ENCODE results near the gene SLC44A4.

SLC44A4 gene

GRCh38 chr6:31862344-31863235 lies 16.2 kb downstream of the SLC44A4 start, which contains the start of gene NEU1:
Gene NEU1, minus strand, starts transcription at chr6:31862821. Its CDS starts 45 bp downstream, at chr6:31862776.
- TF ChIP-seq CTCF (IDR thresholded peaks at IDR 0.05; ENCODE audit: borderline replicate concordance, extremely low read depth, low read length, poor library complexity, severe bottlenecking) (no peak), EZH2 (IDR thresholded peaks at IDR 0.05; ENCODE audit: borderline replicate concordance, low read depth, low read length, severe bottlenecking) (no peak)
- Histone ChIP-seq H2AFZ (ENCODE audit: low read depth, low read length) (peak within 1 kb of the TSS; percentile 89), H3K9ac (ENCODE audit: low read depth, low read length) (peak within 1 kb of the TSS; percentile 66), H3K79me2 (ENCODE audit: insufficient read depth, low read length) (peaks cover 11% of the 10 kb centered on the region), H4K20me1 (ENCODE audit: insufficient read depth, low read length) (no peaks in the 10 kb centered on the region), H3K27me3 (ENCODE audit: insufficient read depth, low read length, poor library complexity) (no peaks in the 10 kb centered on the region), H3K4me1 (ENCODE audit: insufficient read depth, low read length) (peaks cover 34% of the 10 kb centered on the region), H3K4me2 (ENCODE audit: insufficient read depth, low read length) (peak within 1 kb of the TSS; percentile 89), H3K9me3 (ENCODE audit: insufficient read depth, low read length, severe bottlenecking) (no peaks in the 10 kb centered on the region), H3K4me3 (ENCODE audit: low read depth in 1 of 2, low read length in 2 of 2) (peak within 1 kb of the TSS; percentile 58 to 72), H3K36me3 (ENCODE audit: insufficient read depth, low read length) (peaks cover 15% of the 10 kb centered on the region), H3K27ac (ENCODE audit: low read length) (peak within 1 kb of the TSS; percentile 75)
- DNase-seq (peak; percentile 100), ATAC-seq (ENCODE audit: insufficient read depth, low read depth) (peak; percentile 96)

- peaks cover 34% of the 10 kb centered on the region for H3K4me1 ChIP-seq (ENCODE audit: insufficient read depth, low read length)
- DNase-seq: no peak
- H3K79me2 ChIP-seq (ENCODE audit: insufficient read depth, low read length): peaks cover 11% of the 10 kb centered on the region
- peak overlapping the region; percentile 89 for H3K4me2 ChIP-seq (ENCODE audit: insufficient read depth, low read length)
- no peaks in the 10 kb centered on the region for H3K9me3 ChIP-seq (ENCODE audit: insufficient read depth, low read length, severe bottlenecking)
- no peaks in the 10 kb centered on the region for H3K27me3 ChIP-seq (ENCODE audit: insufficient read depth, low read length, poor library complexity)
- TF ChIP-seq EZH2 (IDR thresholded peaks at IDR 0.05; ENCODE audit: borderline replicate concordance, low read depth, low read length, severe bottlenecking) (no peak), CTCF (IDR thresholded peaks at IDR 0.05; ENCODE audit: borderline replicate concordance, extremely low read depth, low read length, poor library complexity, severe bottlenecking) (no peak)
- H2AFZ ChIP-seq (ENCODE audit: low read depth, low read length): peak overlapping the region; percentile 89; the same call in 1 of the 2 replicates
- ATAC-seq (ENCODE audit: insufficient read depth, low read depth): no peak
- H4K20me1 ChIP-seq (ENCODE audit: insufficient read depth, low read length): no peaks in the 10 kb centered on the region
- H3K4me3 ChIP-seq (ENCODE audit: low read depth in 1 of 2, low read length in 2 of 2): peak overlapping the region; percentile 58 to 72; a peak in 3 of 4 replicates
- H3K9ac ChIP-seq (ENCODE audit: low read depth, low read length): peak overlapping the region; percentile 61
- peaks cover 15% of the 10 kb centered on the region for H3K36me3 ChIP-seq (ENCODE audit: insufficient read depth, low read length)
- H3K27ac ChIP-seq (ENCODE audit: low read length): peak overlapping the region; percentile 63
Observed at GRCh38 chr6:31861919-31862343, 16.9 kb downstream of the SLC44A4 start.

- Histone ChIP-seq H3K9me3 (ENCODE audit: insufficient read depth, low read length, severe bottlenecking) (no peaks in the 10 kb centered on the region), H3K4me3 (ENCODE audit: low read depth in 1 of 2, low read length in 2 of 2) (no peak overlapping the region), H3K4me2 (ENCODE audit: insufficient read depth, low read length) (peak overlapping the region; percentile 89; the same call in 1 of the 2 replicates), H3K9ac (ENCODE audit: low read depth, low read length) (no peak overlapping the region), H3K79me2 (ENCODE audit: insufficient read depth, low read length) (peaks cover 11% of the 10 kb centered on the region), H3K27ac (ENCODE audit: low read length) (no peak overlapping the region), H3K4me1 (ENCODE audit: insufficient read depth, low read length) (peaks cover 34% of the 10 kb centered on the region), H2AFZ (ENCODE audit: low read depth, low read length) (no peak overlapping the region), H3K36me3 (ENCODE audit: insufficient read depth, low read length) (peaks cover 15% of the 10 kb centered on the region), H3K27me3 (ENCODE audit: insufficient read depth, low read length, poor library complexity) (no peaks in the 10 kb centered on the region), H4K20me1 (ENCODE audit: insufficient read depth, low read length) (no peaks in the 10 kb centered on the region)
- no peak for ATAC-seq (ENCODE audit: insufficient read depth, low read depth)
- no peak for DNase-seq
- TF ChIP-seq CTCF (IDR thresholded peaks at IDR 0.05; ENCODE audit: borderline replicate concordance, extremely low read depth, low read length, poor library complexity, severe bottlenecking) (no peak), EZH2 (IDR thresholded peaks at IDR 0.05; ENCODE audit: borderline replicate concordance, low read depth, low read length, severe bottlenecking) (no peak)
Observed at GRCh38 chr6:31861150-31861549, 17.6 kb downstream of the SLC44A4 start.

Data from DND-41 (cell line).